SK-N-SH treated with all-trans-retinoic acid at 6 μM for 48 hours (cell line): Measurements from ENCODE around the gene ID3.

ENCODE experiments used
- BACH2 ChIP-seq: fragments of 250-450 bp; sonication (Bioruptor Pico); IDR thresholded peaks from 2 replicates; pipeline ENCODE4 v1.9.0; 2021; ENCODE audit warnings: mild to moderate bottlenecking, borderline replicate concordance
- CSDC2 ChIP-seq: fragments of 250-450 bp; sonication (Bioruptor Pico); IDR thresholded peaks from 2 replicates; pipeline ENCODE4 v1.5.0; 2020; ENCODE audit warnings: mild to moderate bottlenecking, moderate library complexity
- ISL1 ChIP-seq: fragments of 250-450 bp; sonication (Bioruptor Pico); IDR thresholded peaks from 2 replicates; pipeline ENCODE4 v2.1.2; 2022; ENCODE audit warnings: mild to moderate bottlenecking, moderate library complexity
- PATZ1 ChIP-seq: fragments of 250-450 bp; sonication (Bioruptor Pico); IDR thresholded peaks from 2 replicates; pipeline ENCODE4 v1.8.0; 2020; ENCODE audit warnings: mild to moderate bottlenecking, moderate library complexity, borderline replicate concordance
- SNAI2 ChIP-seq: fragments of 250-450 bp; sonication (Bioruptor Pico); IDR thresholded peaks from 2 replicates; pipeline ENCODE4 v1.5.0; 2020; ENCODE audit warnings: mild to moderate bottlenecking, moderate library complexity
- ZFP30 ChIP-seq: fragments of 450-650 bp; formaldehyde crosslinking; IDR thresholded peaks from 2 replicates; pipeline ENCODE4 v1.5.0; 2022; ENCODE audit warnings: mild to moderate bottlenecking, moderate library complexity
- ZNF8 ChIP-seq: fragments of 450-650 bp; formaldehyde crosslinking; IDR thresholded peaks from 2 replicates; pipeline ENCODE4 v1.5.0; 2020; ENCODE audit warnings: mild to moderate bottlenecking, moderate library complexity
- TF ChIP-seq, protein P1 (sequence below): fragments of 250-450 bp; sonication (Bioruptor Pico); IDR thresholded peaks from 2 replicates; pipeline ENCODE4 v1.5.1; 2020; ENCODE audit warnings: low read depth, mild to moderate bottlenecking, moderate library complexity

GRCh38 chr1:23593556-23594148 is 34.4 kb upstream of the ID3 start:
- TF ChIP-seq ZNF8 (CRISPR knock-in tag), result no peak
- no peak for TF ChIP-seq ISL1
- TF ChIP-seq CSDC2 (CRISPR knock-in tag), result no peak
- TF ChIP-seq ZFP30, result no peak
- no peak for TF ChIP-seq PATZ1
- TF ChIP-seq BACH2 (CRISPR knock-in tag), result no peak
- TF ChIP-seq, protein P1, sequence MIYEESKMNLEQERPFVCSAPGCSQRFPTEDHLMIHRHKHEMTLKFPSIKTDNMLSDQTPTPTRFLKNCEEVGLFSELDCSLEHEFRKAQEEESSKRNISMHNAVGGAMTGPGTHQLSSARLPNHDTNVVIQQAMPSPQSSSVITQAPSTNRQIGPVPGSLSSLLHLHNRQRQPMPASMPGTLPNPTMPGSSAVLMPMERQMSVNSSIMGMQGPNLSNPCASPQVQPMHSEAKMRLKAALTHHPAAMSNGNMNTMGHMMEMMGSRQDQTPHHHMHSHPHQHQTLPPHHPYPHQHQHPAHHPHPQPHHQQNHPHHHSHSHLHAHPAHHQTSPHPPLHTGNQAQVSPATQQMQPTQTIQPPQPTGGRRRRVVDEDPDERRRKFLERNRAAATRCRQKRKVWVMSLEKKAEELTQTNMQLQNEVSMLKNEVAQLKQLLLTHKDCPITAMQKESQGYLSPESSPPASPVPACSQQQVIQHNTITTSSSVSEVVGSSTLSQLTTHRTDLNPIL (CRISPR knock-in tag), result no peak
- no peak for TF ChIP-seq SNAI2 (CRISPR knock-in tag)
